Colonic mucosa (tissue), 4 donors: Measurements from ENCODE around the gene CFAP100. TPM values are rescaled to one million over a fixed set of nuclear protein-coding genes. Genes with fewer than 3 reads are reported as not detected.

Experiments
- DNase-seq: peaks from one replicate; pipeline ENCODE4 v3.0.0-alpha.2; 2020
- H3K27ac ChIP-seq: fragments of 200-600 bp; one replicate; pipeline ENCODE4 v1.8.0; 2021
- H3K27me3 ChIP-seq: fragments of 200-600 bp; one replicate; pipeline ENCODE4 v1.8.0; 2021
- H3K36me3 ChIP-seq: fragments of 200-600 bp; one replicate; pipeline ENCODE4 v1.8.0; 2021
- H3K4me1 ChIP-seq: fragments of 200-600 bp; one replicate; pipeline ENCODE4 v1.8.0; 2021; ENCODE audit warnings: mild to moderate bottlenecking
- H3K4me3 ChIP-seq: fragments of 200-600 bp; one replicate; pipeline ENCODE4 v1.8.0; 2021
- H3K9ac ChIP-seq, 2 donors: one replicate each; pipeline ENCODE4 v1.7.0; 2013; ENCODE audit warnings: control low read depth in 2 of 2, low read depth in 2 of 2, low read length in 2 of 2
- H3K9me3 ChIP-seq: fragments of 200-600 bp; one replicate; pipeline ENCODE4 v1.8.0; 2021
- intact Hi-C: fragments of 100-400 bp; cut with DNase I; formaldehyde crosslinking; loops from one replicate; pipeline ENCODE4 v1.14.1; 2022
- total RNA-seq, 2 donors: library from RNA; stranded (reverse); fragmentation: NEBNext Ultra II Directional in 1 of 2; extraction: Animal tissue kit (Norgen Biotek cat#: 25700) in 1 of 2; gene quantifications; one replicate each; pipeline ENCODE4 v1.2.1, GENCODE V29; 2021
- TF ChIP-seq, protein P1 (sequence below): fragments of 200-600 bp; IDR thresholded peaks from one replicate; pipeline ENCODE4 v1.8.0; 2022; ENCODE audit warnings: antibody characterized with exemption, mild to moderate bottlenecking
- donor health status: healthy.
- donor health status: DM: no; HTN: no; CAD: no.
- donor health status: DM: no; HTN: no; CAD: no.

Gene CFAP100
- total RNA-seq, 2 donors from 2014 or later: not detected

GRCh38 chr3:126460381-126460780, 65.7 kb downstream of the CFAP100 start:
- TF ChIP-seq, protein P1, sequence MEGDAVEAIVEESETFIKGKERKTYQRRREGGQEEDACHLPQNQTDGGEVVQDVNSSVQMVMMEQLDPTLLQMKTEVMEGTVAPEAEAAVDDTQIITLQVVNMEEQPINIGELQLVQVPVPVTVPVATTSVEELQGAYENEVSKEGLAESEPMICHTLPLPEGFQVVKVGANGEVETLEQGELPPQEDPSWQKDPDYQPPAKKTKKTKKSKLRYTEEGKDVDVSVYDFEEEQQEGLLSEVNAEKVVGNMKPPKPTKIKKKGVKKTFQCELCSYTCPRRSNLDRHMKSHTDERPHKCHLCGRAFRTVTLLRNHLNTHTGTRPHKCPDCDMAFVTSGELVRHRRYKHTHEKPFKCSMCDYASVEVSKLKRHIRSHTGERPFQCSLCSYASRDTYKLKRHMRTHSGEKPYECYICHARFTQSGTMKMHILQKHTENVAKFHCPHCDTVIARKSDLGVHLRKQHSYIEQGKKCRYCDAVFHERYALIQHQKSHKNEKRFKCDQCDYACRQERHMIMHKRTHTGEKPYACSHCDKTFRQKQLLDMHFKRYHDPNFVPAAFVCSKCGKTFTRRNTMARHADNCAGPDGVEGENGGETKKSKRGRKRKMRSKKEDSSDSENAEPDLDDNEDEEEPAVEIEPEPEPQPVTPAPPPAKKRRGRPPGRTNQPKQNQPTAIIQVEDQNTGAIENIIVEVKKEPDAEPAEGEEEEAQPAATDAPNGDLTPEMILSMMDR: no peak
- Histone ChIP-seq H3K9ac (no peak overlapping the region), H3K4me3 (no peak overlapping the region), H3K27ac (no peak overlapping the region), H3K36me3 (peaks cover 31% of the 10 kb centered on the region), H3K27me3 (no peaks in the 10 kb centered on the region), H3K9me3 (no peaks in the 10 kb centered on the region), H3K4me1 (no peaks in the 10 kb centered on the region)
- no peak for DNase-seq
- intact Hi-C loops: no loop called here

DNA sequence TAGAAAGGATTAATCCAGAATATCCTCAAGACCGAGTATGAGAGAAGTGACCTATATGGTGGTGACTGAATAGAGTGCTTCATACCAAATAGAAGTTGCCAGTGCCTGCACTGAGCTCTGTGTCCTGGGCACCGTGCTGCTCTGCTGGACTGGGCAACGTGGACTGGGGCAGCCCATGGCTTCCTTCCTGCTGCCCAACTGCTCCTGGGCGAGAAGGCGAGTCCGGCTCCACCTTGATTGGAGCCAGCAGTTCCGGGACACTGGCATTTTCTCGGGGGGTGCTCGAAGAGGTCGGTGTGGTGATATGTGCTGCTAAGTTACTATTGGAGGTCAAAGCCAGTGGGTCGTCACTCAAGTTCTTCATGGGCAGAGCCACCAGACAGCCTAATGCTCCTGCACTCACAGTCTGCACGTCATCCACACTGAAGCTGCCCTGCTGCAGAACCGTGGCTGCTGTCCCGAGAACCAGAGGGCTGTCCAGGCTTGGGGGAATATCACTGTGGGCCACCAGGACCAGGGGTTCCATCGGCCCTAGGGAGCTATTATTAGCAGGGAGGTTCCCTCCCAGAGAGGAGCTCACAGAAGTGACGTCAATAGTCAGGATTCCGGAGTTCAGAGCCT, 66.9 kb downstream of the CFAP100 start:
- no peak overlapping the region for H3K4me3 ChIP-seq
- no peak overlapping the region for H3K9ac ChIP-seq
- H3K36me3 ChIP-seq: peaks cover 33% of the 10 kb centered on the region
- TF ChIP-seq, protein P1: no peak
- H3K4me1 ChIP-seq: no peaks in the 10 kb centered on the region
- H3K27ac ChIP-seq: no peak overlapping the region
- intact Hi-C loops: no loop called here
- H3K27me3 ChIP-seq: no peaks in the 10 kb centered on the region
- no peak for DNase-seq
- H3K9me3 ChIP-seq: no peaks in the 10 kb centered on the region

DNA sequence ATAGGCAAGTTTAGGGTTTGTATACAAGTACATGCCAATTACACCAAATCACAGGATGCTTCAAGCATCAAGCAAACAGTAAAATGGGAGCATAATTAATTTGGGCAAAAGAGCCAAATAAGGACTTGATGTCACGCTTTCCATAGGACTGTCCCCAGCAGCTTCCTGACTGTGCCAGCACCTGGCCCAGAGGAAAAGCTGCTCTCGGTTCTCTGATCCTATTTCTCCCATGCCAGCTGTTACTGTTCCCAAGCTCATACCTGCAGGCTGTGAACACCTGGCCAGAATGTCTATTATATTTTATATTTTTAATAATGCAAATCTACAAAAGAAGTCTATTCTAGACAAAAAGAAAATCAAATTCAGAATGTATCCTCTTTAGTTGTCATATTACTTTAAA, 68.8 kb downstream of the CFAP100 start:
- Histone ChIP-seq H3K27ac (no peak overlapping the region), H3K36me3 (peaks cover 33% of the 10 kb centered on the region)
- TF ChIP-seq, protein P1: no peak

DNA sequence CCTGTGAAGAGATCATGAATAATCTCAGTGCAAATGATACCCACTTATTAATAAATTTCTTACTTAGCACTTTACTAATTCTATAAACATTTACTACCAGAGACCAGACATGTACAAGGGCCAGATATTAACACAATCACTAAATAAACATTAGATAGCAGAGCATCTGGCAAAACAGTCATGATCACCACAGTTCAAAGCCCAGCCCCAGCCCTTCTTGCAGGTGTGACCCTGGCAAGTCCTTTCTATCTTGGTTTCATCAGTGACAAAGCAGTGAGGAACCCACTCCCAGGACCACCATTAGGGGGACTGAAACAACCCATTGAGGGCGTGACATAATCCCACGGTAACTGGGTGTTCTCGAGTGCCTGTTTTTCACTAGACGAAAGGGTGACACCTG, 69.4 kb downstream of the CFAP100 start:
- no peaks in the 10 kb centered on the region for H3K9me3 ChIP-seq
- H3K27me3 ChIP-seq: no peaks in the 10 kb centered on the region
- intact Hi-C loops: no loop called here
- H3K36me3 ChIP-seq: peaks cover 39% of the 10 kb centered on the region
- H3K9ac ChIP-seq: no peak overlapping the region
- H3K27ac ChIP-seq: no peak overlapping the region
- TF ChIP-seq, protein P1: no peak
- no peaks in the 10 kb centered on the region for H3K4me1 ChIP-seq
- H3K4me3 ChIP-seq: no peak overlapping the region
- no peak for DNase-seq

More for the DNA sequence above, 68.8 kb downstream of the CFAP100 start:
- intact Hi-C loops: no loop called here
- Histone ChIP-seq H3K9ac (no peak overlapping the region), H3K4me3 (no peak overlapping the region), H3K27me3 (no peaks in the 10 kb centered on the region), H3K9me3 (no peaks in the 10 kb centered on the region), H3K4me1 (no peaks in the 10 kb centered on the region)
- DNase-seq: no peak

DNA sequence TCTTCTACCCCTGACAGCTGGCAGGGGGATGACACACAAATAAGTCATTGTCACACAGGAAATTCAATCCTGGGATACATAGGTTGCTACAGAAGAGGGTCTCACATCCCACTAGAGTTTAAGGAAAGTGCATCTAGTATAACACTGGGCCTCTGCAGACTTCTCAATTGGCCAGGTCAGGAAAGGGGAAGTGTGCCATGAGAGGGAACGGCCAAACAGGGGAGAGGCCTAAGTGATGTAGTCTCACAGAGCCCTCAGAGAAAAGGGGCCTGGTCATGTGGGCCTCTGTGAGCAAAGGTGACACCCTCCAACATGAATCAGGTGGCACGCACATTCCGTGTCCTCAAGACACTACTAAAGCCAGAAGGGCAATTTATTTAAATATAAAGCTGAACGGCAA, 69.8 kb downstream of the CFAP100 start:
- Histone ChIP-seq H3K36me3 (peaks cover 43% of the 10 kb centered on the region), H3K4me1 (no peaks in the 10 kb centered on the region), H3K27me3 (no peaks in the 10 kb centered on the region), H3K27ac (no peak overlapping the region), H3K9ac (no peak overlapping the region), H3K4me3 (no peak overlapping the region), H3K9me3 (no peaks in the 10 kb centered on the region)
- TF ChIP-seq, protein P1: no peak
- DNase-seq: no peak
- intact Hi-C loops: no loop called here
